SK-MEL-5 (cell line): ENCODE data around the gene UQCC2. TPM values are rescaled to one million over a fixed set of nuclear protein-coding genes. Genes with fewer than 3 reads are reported as not detected.

Experiments
- DNase-seq: peaks from one replicate; pipeline ENCODE4 v3.0.0-alpha.2; 2016; ENCODE audit warnings: low read depth, low spot score
- in situ Hi-C: cut with HindIII; loops from 2 replicates; pipeline ENCODE4 v1.10.0; 2016; ENCODE audit warnings: low sequenced_read_pairs, high pct_unique_total_duplicates, low pct_unique_long_range_greater_than_20kb
- total RNA-seq: library from RNA; depleted of rRNA; stranded (reverse); fragments of >200 nt; shearing (Covaris generic); gene quantifications from 2 replicates; pipeline ENCODE4 v1.2.3, GENCODE V29; 2014

UQCC2 gene
- total RNA-seq, 1 experiment from 2014 or later = 40.1 TPM

- no peak for DNase-seq
- in situ Hi-C loops = no loop called here
Observed at GRCh38 chr6:33699131-33699530, 12.4 kb downstream of the UQCC2 start.

DNA sequence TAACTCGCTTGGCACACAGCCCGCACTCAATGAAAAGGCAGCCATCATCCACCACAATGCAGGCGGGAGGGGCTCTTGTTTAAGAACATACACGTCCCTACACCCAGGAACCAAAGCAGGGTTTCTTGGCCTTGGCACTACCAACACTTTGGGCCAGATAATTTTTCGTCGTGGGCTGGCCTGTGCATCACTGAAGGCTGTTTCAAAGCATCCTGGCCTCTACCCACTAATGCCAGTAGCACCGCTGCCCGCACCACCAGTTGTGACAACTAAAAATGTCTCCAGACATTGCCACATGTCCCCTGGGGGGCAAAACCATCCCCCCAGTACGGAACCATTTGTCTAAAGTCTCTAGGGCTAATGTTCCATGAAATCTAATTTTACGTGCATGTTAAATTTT, 13.0 kb downstream of the UQCC2 start:
- no peak for DNase-seq
- in situ Hi-C loops = no loop called here

DNA sequence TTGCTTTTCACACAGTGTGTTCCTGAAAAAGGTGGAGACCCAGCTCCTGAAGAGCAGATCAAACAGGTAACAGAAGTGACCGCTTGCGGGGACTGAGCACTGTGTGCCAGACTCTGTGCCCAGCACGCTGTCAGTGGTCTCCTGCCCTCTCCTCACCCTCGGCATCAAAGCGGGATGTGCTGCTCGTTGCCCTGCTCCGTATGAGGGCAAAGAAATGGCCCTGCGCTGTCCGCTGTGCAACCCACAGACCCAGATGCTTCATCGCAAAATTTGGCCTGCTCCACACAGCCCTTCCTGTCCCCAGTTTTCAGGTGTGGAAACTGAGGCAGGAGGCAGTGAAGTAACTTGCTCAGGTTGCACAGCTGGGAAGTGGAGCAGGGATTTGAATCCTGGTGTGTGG, 13.7 kb downstream of the UQCC2 start:
- in situ Hi-C loops = no loop called here

GRCh38 chr6:33696548-33697518, 14.7 kb downstream of the UQCC2 start:
- peak; percentile 69 for DNase-seq
- in situ Hi-C loops = no loop called here

More for the DNA sequence above, 13.7 kb downstream of the UQCC2 start:
- no peak for DNase-seq

- DNase-seq = no peak
- in situ Hi-C loops = no loop called here
Observed at GRCh38 chr6:33696076-33696475, 15.4 kb downstream of the UQCC2 start.

- in situ Hi-C loops = no loop called here
- DNase-seq = no peak
Observed at GRCh38 chr6:33695451-33695887, 16.0 kb downstream of the UQCC2 start.

- in situ Hi-C loops = no loop called here
- no peak for DNase-seq
Observed at GRCh38 chr6:33694977-33695376, 16.5 kb downstream of the UQCC2 start.

DNA sequence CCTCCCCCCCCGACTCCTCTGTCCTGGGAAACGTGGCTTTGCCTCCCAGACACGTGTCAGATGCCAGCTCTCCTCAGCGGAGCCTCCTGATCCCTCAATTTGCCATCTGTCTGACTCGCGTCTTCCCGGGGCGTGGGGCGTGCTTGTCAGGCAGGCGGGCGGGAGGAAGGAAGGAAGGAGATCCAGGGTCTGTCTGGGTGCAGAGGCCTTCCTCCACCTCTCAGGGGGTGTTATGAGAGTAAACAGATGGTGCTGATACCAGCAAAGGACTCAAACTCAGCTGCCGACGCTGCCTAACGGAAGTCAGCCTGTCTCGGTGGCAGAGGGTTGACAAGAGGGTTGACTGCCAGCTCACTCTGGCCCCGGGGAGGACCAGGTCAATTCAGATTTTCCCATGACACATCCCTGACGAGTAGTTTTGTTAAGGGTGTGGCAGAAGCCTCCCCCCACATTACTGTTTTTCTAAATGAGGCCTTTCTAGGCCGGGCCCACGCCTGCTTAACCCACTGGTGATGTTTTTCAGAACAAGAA, 17.0 kb downstream of the UQCC2 start:
- no peak for DNase-seq

GRCh38 chr6:33693186-33694105, 18.1 kb downstream of the UQCC2 start:
- DNase-seq = no peak
- in situ Hi-C loops = no loop called here

More for the DNA sequence above, 17.0 kb downstream of the UQCC2 start:
- in situ Hi-C loops = no loop called here

DNA sequence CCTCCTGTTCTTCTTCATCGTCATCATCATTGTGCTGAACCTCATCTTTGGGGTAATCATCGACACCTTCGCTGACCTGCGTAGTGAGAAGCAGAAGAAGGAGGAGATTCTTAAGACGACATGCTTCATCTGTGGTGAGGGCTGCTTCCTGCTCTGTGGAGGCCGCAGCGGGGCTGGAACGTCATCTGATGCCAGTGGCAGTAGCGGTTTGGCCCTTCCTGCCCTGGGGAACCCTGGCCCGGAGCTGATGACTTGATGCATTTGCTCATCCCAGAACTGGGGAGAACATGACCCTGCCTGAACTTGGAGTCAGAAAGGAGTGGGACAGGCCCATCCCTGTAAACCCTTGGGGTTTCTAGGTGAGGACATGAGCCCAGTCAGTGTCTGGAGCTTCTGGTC, 18.7 kb downstream of the UQCC2 start:
- DNase-seq = no peak

DNA sequence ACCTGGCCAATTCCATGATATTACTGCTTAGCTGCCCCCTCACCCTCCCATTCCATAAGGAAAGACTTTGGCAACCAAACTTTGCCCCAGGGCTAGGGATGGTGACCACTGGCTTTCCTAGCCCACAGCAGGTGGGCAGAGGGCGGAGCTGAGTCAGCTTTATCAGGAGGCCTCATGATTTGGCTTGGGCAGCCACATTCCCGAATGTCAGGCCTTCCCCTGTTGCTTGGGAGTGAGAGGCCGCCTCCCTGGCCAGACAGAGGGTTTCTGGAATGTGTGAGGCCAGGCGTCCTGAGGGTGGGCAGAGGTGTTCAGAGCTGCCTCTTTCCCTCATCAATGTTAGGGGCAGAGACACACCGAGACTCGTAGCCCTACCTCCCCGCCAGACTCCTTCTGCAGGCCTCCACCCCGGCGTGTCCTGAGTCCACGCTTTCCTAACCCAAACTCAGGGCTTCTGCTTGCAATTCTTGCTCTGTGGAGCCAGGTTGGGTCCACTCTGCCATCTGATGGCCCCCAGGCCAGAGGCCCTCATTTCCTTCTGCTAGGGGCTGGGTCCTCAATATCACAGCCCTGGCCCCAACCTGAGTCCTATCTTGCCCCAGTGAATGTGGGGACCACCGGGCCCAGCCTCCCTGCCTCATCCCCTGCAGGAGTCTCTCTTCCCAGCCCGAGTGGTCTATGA, 19.3 kb downstream of the UQCC2 start:
- in situ Hi-C loops = no loop called here
- no peak for DNase-seq

More for the DNA sequence above, 18.7 kb downstream of the UQCC2 start:
- in situ Hi-C loops = no loop called here

DNA sequence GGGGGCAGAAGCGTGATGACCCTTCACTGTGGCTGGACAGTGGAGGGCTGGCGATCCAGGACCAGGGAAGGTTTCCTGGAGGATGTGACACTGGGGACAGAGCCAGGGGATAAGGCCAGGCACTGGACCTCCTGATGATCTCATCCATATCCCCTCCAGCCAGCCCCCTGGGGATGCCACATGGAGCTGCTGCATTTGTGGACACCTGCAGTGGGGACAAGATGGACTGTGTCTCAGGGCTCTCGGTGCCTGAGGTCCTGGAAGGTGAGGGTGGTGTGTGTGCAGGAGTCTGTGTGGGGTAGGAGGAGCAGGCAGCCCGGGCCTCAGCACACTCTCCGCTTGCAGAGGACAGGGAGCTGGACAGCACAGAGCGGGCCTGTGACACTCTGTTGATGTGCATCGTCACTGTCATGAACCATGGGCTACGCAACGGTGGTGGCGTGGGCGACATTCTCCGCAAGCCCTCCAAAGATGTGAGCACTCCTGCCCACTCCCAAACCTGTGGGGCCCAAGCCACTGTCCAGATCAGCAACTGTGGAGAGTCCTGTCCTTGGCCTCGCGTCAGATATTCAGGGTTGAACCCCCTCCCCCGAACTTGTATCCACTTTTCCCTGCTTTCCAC, 19.9 kb downstream of the UQCC2 start:
- in situ Hi-C loops = no loop called here

DNA sequence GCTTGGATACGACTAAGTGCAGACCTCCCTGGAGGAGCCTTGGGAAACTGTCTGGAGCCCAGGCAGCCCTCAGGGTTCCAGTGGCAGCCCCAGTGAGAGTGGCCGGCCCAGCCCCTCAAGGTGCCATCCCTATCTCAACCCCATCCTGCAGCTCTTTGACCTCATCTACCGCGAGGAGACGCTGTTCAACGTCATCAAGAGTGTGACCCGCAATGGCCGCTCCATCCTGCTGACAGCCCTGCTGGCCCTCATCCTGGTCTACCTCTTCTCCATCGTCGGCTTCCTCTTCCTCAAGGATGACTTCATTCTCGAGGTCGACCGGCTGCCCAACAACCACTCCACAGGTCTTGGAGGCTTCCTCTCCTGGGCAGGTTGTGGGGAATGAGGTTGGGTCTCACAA, 20.7 kb downstream of the UQCC2 start:
- in situ Hi-C loops = no loop called here
- no peak for DNase-seq

More for the DNA sequence above, 19.9 kb downstream of the UQCC2 start:
- no peak for DNase-seq

DNA sequence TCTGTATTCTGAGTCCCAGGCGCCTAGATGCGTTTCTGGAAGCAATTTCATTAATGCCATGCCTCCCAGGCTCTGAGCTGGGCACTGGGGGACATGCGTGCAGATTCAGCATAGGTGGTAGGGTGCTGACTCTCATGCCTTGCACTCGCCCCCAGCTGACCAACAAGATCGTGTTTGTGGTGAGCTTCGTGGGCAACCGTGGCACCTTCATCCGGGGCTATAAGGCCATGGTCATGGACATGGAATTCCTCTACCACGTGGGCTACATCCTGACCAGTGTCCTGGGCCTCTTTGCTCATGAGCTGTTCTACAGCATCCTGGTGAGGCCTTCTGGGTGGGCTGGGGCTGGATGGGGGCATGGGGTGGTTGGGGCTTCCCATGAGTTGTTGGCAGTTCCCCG, 21.6 kb downstream of the UQCC2 start:
- no peak for DNase-seq
- in situ Hi-C loops = no loop called here

DNA sequence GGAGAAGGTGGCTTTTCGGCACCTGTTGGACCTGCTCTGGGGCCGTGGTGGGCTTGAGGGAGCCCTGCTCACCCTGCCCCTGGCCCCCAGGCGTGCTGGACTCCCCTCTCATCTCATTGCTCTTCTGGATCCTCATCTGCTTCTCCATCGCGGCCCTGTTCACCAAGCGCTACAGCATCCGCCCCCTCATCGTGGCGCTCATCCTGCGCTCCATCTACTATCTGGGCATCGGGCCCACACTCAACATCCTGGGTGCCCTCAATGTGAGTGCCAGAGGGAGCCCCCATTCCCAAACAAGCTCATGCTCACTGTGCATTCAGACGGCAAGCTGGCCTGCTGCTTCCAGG, 22.4 kb downstream of the UQCC2 start:
- DNase-seq = no peak
- in situ Hi-C loops = no loop called here

DNA sequence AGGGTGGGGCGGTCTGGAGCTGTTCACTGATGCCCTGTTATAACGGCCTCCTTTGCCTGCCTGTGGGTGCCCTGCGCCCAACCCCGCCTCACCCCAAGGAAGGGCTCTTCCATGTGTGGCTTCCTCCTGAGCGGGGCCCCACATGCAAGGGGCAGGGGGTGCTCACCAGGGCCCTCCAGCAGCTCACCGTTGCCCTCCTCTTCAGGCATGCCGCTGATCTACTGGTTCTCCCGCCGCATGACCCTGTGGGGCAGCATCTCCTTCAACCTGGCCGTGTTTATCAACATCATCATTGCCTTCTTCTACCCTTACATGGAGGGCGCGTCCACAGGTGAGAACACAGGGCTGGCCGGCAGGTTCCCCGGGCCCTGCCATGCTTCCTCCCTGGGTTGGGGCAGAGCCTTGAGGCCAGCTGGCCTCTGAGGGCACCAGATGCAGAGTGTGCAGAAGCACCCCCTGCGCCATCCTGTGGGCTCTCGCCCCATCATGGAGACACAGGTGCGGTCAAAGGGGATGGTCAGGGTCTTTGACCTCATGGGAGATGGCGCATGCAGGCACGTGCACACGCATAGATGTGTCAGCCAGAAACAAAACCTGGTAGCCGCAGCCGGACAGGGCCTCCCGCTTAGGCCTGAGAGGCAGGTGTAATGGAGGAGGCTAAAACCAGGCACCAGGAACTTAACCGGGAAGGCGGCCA, 22.9 kb downstream of the UQCC2 start:
- DNase-seq = no peak
- in situ Hi-C loops = no loop called here

GRCh38 chr6:33688006-33688405, 23.5 kb downstream of the UQCC2 start:
- in situ Hi-C loops = no loop called here
- DNase-seq = no peak
